Measurements from ENCODE around the gene SRGAP2C.
"Not testable (repeated sequence)": the region's sequence is repeated elsewhere in the genome, so short reads cannot be mapped to it uniquely, and the experiment has no call there.

Gene SRGAP2C

GRCh38 chr1:121438862-121439261 lies 254.1 kb downstream of the SRGAP2C start:
- not testable (repeated sequence) for H3K79me2 ChIP-seq (ENCODE audit: insufficient read depth, low read length); H3F3A ChIP-seq (ENCODE audit: insufficient read depth)

GRCh38 chr1:121440993-121441392 lies 256.2 kb downstream of the SRGAP2C start:
- no peaks in the 10 kb centered on the region for H3K36me3 ChIP-seq (ENCODE audit: low read length)
- no peak overlapping the region for H2AFZ ChIP-seq (ENCODE audit: low read depth, low read length, severe bottlenecking)
- H3K4me2 ChIP-seq (ENCODE audit: low read depth, low read length, poor library complexity, severe bottlenecking) = no peak overlapping the region
- H3K27me3 ChIP-seq (ENCODE audit: low read length) = no peaks in the 10 kb centered on the region
- H3K9me3 ChIP-seq (ENCODE audit: insufficient read depth, low read length) = no peaks in the 10 kb centered on the region
- H3K9me2 ChIP-seq (replicated peaks; ENCODE audit: insufficient read depth, low read length) = no peaks in the 10 kb centered on the region
- H3K9ac ChIP-seq (ENCODE audit: low read length) = no peak overlapping the region
- no peaks in the 10 kb centered on the region for H3K79me2 ChIP-seq (ENCODE audit: insufficient read depth, low read length)
- no peak overlapping the region for H3K27ac ChIP-seq (ENCODE audit: low read depth, low read length)
- no peaks in the 10 kb centered on the region for H4K20me1 ChIP-seq (ENCODE audit: low read depth, low read length)
- TF ChIP-seq CTCF (IDR thresholded peaks at IDR 0.05; ENCODE audit: insufficient read depth, low read length, poor library complexity, severe bottlenecking) (no peak), EZH2phosphoT487 (conservative IDR thresholded peaks at IDR 0.05; ENCODE audit: low read length) (no peak)
- H3K4me3 ChIP-seq (ENCODE audit: insufficient read depth, low read length, poor library complexity, severe bottlenecking) = no peak overlapping the region
- H3F3A ChIP-seq (ENCODE audit: insufficient read depth) = no peaks in the 10 kb centered on the region

More at GRCh38 chr1:121438862-121439261, 254.1 kb downstream of the SRGAP2C start:
- not testable (repeated sequence) for H2AFZ ChIP-seq (ENCODE audit: low read depth, low read length, severe bottlenecking); H3K9me3 ChIP-seq (ENCODE audit: insufficient read depth, low read length); H3K4me2 ChIP-seq (ENCODE audit: low read depth, low read length, poor library complexity, severe bottlenecking); H3K9ac ChIP-seq (ENCODE audit: low read length); H3K27me3 ChIP-seq (ENCODE audit: low read length); H3K36me3 ChIP-seq (ENCODE audit: low read length); H4K20me1 ChIP-seq (ENCODE audit: low read depth, low read length); H3K9me2 ChIP-seq (replicated peaks; ENCODE audit: insufficient read depth, low read length); H3K4me3 ChIP-seq (ENCODE audit: insufficient read depth, low read length, poor library complexity, severe bottlenecking); H3K27ac ChIP-seq (ENCODE audit: low read depth, low read length)

Measured in SU-DHL-6 (cell line).